Prostate gland (tissue), 2 donors: ENCODE data around the gene CRLF1.

Experiments
- CTCF ChIP-seq, 4 experiments: fragments of 200-600 bp in 2 of 4; fragments of 450-650 bp in 2 of 4; sonication (generic) in 2 of 4; IDR thresholded peaks; 1 replicate in 3 of 4; 2 replicates in 1 of 4; pipeline ENCODE4 v1.5.1; 2016 to 2019; ENCODE audit warnings: antibody characterized with exemption in 4 of 4, mild to moderate bottlenecking in 2 of 4, moderate library complexity in 2 of 4
- POLR2A ChIP-seq: fragments of 450-650 bp; IDR thresholded peaks from one replicate; pipeline ENCODE4 v1.6.1; 2016; ENCODE audit warnings: antibody characterized with exemption, mild to moderate bottlenecking

DNA sequence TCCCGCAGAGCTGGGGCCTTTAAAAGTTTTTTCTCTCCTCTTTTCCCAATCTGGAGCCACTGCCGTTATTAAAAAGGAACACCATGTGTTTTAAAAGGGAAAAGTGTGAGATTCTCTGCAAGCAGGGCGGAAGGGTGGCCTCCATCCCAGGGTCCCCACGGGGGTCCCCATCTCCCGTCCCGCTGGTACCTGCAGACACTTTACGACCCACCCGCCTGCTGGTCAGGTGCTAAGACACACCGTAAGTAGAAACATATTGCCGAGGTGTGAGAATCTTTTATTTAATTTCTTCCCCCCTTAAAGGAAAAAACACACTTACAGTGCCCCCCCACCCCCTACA is 1.8 kb downstream of the CRLF1 start:
- no peak for TF ChIP-seq POLR2A
- TF ChIP-seq CTCF (IDR thresholded peaks at IDR 0.05), result no peak
